Body of pancreas (tissue), 4 donors: Measurements from ENCODE around the gene FABP6. TPM values are rescaled to one million over a fixed set of nuclear protein-coding genes. Genes with fewer than 3 reads are reported as not detected.

ENCODE experiments used
- ATAC-seq: fragments of 150-250 bp; one replicate; pipeline ENCODE4 v1.9.1; 2016
- DNase-seq, 4 donors: peaks; one replicate each; pipeline ENCODE4 v3.0.0-alpha.2; 2019
- H3K27ac ChIP-seq, 4 donors: fragments of 200-600 bp; sonication (generic); 1 replicate in 3 of 4; 2 replicates in 1 of 4; pipeline versions ENCODE4 v1.5.1 to v1.6.1; 2016 to 2019; ENCODE audit warnings: mild to moderate bottlenecking in 1 of 4, mixed read lengths in 1 of 4, moderate library complexity in 1 of 4
- H3K27me3 ChIP-seq, 2 donors: fragments of 200-600 bp; sonication (generic); one replicate each; pipeline ENCODE4 v1.6.0; 2016; ENCODE audit warnings: mild to moderate bottlenecking in 1 of 2
- H3K36me3 ChIP-seq, 2 donors: fragments of 200-600 bp; sonication (generic); replicated peaks in 1 of 2; 2 replicates each; pipeline ENCODE4 v1.5.1; 2016; ENCODE audit warnings: low read depth in 2 of 2; ENCODE audit not compliant: insufficient read depth in 1 of 2
- H3K4me1 ChIP-seq: fragments of 200-600 bp; sonication (generic); one replicate; pipeline ENCODE4 v1.6.0; 2016
- H3K4me3 ChIP-seq, 2 donors: fragments of 200-600 bp; sonication (generic); 1 replicate in 1 of 2; 2 replicates in 1 of 2; pipeline ENCODE4 v1.5.1; 2016 to 2019
- H3K9me3 ChIP-seq, 3 donors: fragments of 200-600 bp; sonication (generic); 1 replicate in 2 of 3; 2 replicates in 1 of 3; pipeline ENCODE4 v1.5.1; 2016
- POLR2A ChIP-seq, 3 donors: fragments of 450-650 bp; IDR thresholded peaks; one replicate each; pipeline ENCODE4 v1.6.1; 2016; ENCODE audit warnings: antibody characterized with exemption in 3 of 3, mild to moderate bottlenecking in 2 of 3
- WGBS, 2 donors: methylation state at CpG; one replicate each; pipeline ENCODE4 v1.1.5; 2017; 5-methylcytosine and 5-hydroxymethylcytosine counted together
- intact Hi-C: fragments of 100-400 bp; cut with DNase I; formaldehyde crosslinking; loops from one replicate; pipeline ENCODE4 v1.15.1; 2023
- total RNA-seq, 2 donors: library from RNA; depleted of rRNA; stranded (reverse); fragments of >200 nt; gene quantifications; one replicate each; pipeline ENCODE4 v1.1.0, GENCODE V29; 2016
- TF ChIP-seq, protein P1 (sequence below), 7 experiments: fragments of 450-650 bp in 4 of 7; fragments of 200-600 bp in 3 of 7; sonication (generic) in 3 of 7; IDR thresholded peaks; one replicate each; pipeline ENCODE4 v1.5.1; 2016 to 2019; ENCODE audit warnings: antibody characterized with exemption in 7 of 7

FABP6 gene
- total RNA-seq, 2 donors from 2014 or later, result not detected

DNA sequence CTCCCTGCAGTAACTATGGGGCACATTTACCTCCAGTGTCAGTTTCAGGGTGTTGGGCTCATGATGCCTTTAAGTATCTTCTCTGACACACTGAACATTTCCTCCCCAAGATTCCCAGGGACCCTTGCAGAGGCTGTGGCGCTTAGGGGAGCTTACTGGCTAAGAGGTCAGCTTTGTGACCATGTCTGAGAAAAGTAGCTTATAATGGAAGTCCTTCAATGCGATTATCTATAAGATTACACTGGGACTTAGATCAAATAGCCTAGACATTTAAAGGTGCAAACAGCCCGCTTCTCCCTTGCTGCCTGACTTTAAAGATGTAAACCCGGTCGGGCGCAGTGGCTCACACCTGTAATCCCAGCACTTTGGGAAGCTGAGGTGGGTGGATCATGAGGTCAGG, 25.4 kb downstream of the FABP6 start:
- WGBS, 2 donors, result 88 to 92% methylated on average over 6 of the region's 6 CpGs
- Histone ChIP-seq H3K4me1 (no peaks in the 10 kb centered on the region), H3K36me3 (no peaks in the 10 kb centered on the region), H3K9me3 (no peaks in the 10 kb centered on the region), H3K27me3 (no peaks in the 10 kb centered on the region), H3K27ac (no peak overlapping the region), H3K4me3 (no peak overlapping the region)
- ATAC-seq (no peak), DNase-seq (no peak)
- TF ChIP-seq, protein P1, sequence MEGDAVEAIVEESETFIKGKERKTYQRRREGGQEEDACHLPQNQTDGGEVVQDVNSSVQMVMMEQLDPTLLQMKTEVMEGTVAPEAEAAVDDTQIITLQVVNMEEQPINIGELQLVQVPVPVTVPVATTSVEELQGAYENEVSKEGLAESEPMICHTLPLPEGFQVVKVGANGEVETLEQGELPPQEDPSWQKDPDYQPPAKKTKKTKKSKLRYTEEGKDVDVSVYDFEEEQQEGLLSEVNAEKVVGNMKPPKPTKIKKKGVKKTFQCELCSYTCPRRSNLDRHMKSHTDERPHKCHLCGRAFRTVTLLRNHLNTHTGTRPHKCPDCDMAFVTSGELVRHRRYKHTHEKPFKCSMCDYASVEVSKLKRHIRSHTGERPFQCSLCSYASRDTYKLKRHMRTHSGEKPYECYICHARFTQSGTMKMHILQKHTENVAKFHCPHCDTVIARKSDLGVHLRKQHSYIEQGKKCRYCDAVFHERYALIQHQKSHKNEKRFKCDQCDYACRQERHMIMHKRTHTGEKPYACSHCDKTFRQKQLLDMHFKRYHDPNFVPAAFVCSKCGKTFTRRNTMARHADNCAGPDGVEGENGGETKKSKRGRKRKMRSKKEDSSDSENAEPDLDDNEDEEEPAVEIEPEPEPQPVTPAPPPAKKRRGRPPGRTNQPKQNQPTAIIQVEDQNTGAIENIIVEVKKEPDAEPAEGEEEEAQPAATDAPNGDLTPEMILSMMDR (IDR thresholded peaks at IDR 0.05), result no peak
- no peak for TF ChIP-seq POLR2A (IDR thresholded peaks at IDR 0.05)
- intact Hi-C loops, result no loop called here

DNA sequence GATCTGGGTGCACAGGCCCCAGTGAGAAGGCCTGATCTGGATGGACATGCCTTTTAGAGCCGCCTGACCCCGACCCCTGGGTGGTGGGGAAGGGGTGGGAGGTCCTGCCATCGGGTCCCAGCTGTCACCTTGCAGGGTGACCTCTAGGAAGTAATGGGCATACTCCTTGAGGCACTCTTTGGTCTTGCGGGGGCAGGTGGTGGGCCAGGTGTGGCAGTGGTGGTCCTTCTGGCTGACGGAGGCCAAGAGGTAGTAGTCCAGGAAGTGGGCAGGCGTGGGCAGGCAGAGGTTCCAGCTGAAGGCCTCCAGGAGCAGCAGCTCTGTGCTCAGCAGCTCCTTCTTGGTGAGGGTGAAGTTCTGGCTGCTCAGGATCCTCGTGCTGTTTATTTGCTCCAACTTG, 30.0 kb downstream of the FABP6 start:
- Histone ChIP-seq H3K9me3 (no peaks in the 10 kb centered on the region), H3K4me1 (no peaks in the 10 kb centered on the region), H3K36me3 (no peaks in the 10 kb centered on the region), H3K27me3 (no peaks in the 10 kb centered on the region), H3K27ac (no peak overlapping the region), H3K4me3 (no peak overlapping the region)
- 68 to 87% methylated on average over 4 to 7 of the region's 7 CpGs for WGBS, 2 donors
- no peak for ATAC-seq
- no peak for DNase-seq
- no peak for TF ChIP-seq POLR2A (IDR thresholded peaks at IDR 0.05)
- TF ChIP-seq, protein P1 (IDR thresholded peaks at IDR 0.05), result no peak
- intact Hi-C loops, result no loop called here

- no peak for ATAC-seq
- H3K27me3 ChIP-seq, result no peaks in the 10 kb centered on the region
- DNase-seq, result no peak
- H3K4me1 ChIP-seq, result no peaks in the 10 kb centered on the region
- intact Hi-C loops, result no loop called here
- no peak overlapping the region for H3K4me3 ChIP-seq
- WGBS, 2 donors, result 84 to 86% methylated on average over 9 to 14 of the region's 14 CpGs
- no peak overlapping the region for H3K27ac ChIP-seq
- no peaks in the 10 kb centered on the region for H3K36me3 ChIP-seq
- TF ChIP-seq, protein P1 (IDR thresholded peaks at IDR 0.05), result no peak
- no peak for TF ChIP-seq POLR2A (IDR thresholded peaks at IDR 0.05)
- H3K9me3 ChIP-seq, result no peaks in the 10 kb centered on the region
Measured at GRCh38 chr5:160260006-160260775, 30.9 kb downstream of the FABP6 start.

- DNase-seq (no peak), ATAC-seq (no peak)
- WGBS, 2 donors, result 43 to 63% methylated on average over 10 to 20 of the region's 22 CpGs
- no peak overlapping the region for H3K4me3 ChIP-seq
- H3K36me3 ChIP-seq, result no peaks in the 10 kb centered on the region
- H3K27ac ChIP-seq, result no peak overlapping the region
- H3K4me1 ChIP-seq, result no peaks in the 10 kb centered on the region
- H3K9me3 ChIP-seq, result no peaks in the 10 kb centered on the region
- TF ChIP-seq, protein P1 (IDR thresholded peaks at IDR 0.05), result no peak
- TF ChIP-seq POLR2A (IDR thresholded peaks at IDR 0.05), result no peak
- intact Hi-C loops, result no loop called here
- no peaks in the 10 kb centered on the region for H3K27me3 ChIP-seq
Measured at GRCh38 chr5:160260881-160261815, 31.8 kb downstream of the FABP6 start.
